GM21529 (cell line): Measurements from ENCODE around the gene CD8B2.
"Not testable (repeated sequence)": the region's sequence is repeated elsewhere in the genome, so short reads cannot be mapped to it uniquely, and the experiment has no call there.

Experiments used
- ATAC-seq: cut with Tn5 transposase; IDR thresholded peaks from one replicate; pipeline ENCODE4 v1.9.1; 2021; ENCODE audit not compliant: unreplicated experiment

The CD8B2 gene

GRCh38 chr2:106511476-106511901 lies 24.3 kb downstream of the CD8B2 start:
- not testable (repeated sequence) for ATAC-seq

- ATAC-seq = not testable (repeated sequence)
Measured at GRCh38 chr2:106511934-106512333, 24.8 kb downstream of the CD8B2 start.

- ATAC-seq = not testable (repeated sequence)
Measured at GRCh38 chr2:106513391-106513790, 26.2 kb downstream of the CD8B2 start.

- ATAC-seq = not testable (repeated sequence)
Measured at GRCh38 chr2:106514827-106515226, 27.7 kb downstream of the CD8B2 start.

- ATAC-seq = no peak
Measured at GRCh38 chr2:106516436-106516835, 29.3 kb downstream of the CD8B2 start.

- no peak for ATAC-seq
Measured at GRCh38 chr2:106516864-106517263, 29.7 kb downstream of the CD8B2 start.

DNA sequence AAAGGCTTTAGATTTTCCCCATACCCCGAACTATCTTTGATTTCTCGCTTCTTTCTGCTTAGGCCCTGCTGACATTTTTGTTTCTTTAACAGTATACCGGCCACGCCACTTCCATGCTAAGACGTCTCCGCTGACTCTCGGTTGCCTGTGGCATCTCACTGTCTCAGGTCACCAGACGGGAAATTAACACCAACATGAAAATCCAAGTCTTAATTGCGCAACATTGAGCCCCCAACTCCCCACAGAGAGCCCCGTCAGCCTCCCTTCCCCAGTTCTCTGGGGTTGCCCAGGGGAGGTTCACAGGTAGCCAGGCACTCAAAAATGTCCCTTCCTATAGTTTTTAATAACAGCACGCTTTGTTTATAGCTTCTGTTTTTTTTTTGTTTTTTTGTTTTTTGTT lies 30.2 kb downstream of the CD8B2 start:
- no peak for ATAC-seq

DNA sequence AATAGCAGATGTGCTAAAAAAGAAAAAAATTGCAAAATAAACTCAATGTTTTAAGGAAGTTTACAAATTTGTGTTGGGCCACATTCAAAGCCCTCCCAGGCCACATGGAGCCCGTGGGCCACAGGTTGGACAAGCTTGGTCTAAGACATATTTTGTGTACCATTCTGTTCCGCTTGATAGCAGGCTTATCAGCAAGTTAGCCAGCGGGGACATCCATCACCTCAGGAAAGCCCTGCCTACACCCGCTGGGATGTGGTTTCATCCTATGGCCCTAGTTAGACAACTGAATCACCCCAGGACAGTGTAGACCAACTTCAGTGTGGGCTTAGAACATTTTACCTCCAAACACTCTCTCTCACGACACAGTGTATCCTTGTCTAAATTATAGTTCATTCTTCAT lies 32.6 kb downstream of the CD8B2 start:
- no peak for ATAC-seq

GRCh38 chr2:106521016-106521415 lies 33.9 kb downstream of the CD8B2 start:
- ATAC-seq = no peak

DNA sequence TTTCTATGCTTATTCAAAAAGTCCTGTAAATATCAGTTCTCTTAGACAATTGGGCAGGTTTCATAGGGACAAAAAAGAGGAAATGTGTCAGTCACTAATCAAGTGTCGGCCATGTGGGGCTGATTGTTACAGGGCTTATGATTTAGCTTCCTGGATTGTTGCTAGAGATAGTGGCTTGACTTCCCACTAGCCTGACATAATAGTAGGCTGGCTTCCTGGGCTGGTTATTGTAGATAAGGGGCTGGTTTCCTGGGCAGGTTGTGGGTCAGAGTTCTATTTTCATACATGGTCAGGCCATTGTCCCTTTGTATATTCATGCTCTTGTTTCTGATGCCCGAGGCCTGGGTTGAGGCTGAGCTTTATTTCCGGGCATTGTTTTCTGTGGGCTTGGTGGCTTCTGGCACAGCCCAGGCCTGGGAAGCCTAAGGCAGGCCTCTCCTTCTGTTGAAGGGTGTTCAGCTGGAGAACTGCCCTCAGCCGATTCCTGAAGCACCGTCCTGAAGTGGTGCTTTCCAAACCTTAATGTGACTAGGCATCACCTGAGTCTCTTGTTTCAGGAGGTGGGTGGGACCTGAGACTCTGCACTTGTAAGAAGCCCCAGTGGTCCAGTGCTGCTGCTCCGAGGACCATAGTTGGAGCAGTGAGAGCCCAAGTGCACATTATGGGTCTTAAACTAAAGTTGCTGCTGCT lies 37.0 kb downstream of the CD8B2 start:
- no peak for ATAC-seq

DNA sequence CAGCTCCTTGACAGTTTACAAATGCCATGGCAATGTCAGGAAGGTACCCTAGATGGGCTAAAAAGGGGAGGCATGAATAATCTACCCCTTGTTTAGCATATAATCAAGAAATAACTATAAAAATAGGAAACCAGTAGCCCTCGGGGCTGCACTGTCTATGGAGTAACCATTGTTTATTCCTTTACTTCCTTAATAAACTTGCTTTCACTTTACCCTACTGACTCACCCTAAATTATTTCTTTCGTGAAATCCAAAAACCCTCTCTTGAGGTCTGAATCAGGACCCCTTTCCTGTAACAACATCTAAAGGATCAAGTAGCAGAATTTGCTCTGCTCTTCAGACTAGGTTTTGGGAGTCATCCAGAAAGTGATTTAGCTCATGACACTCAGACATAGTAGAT lies 43.7 kb downstream of the CD8B2 start:
- ATAC-seq = no peak

GRCh38 chr2:106531676-106532214 lies 44.6 kb downstream of the CD8B2 start:
- no peak for ATAC-seq

DNA sequence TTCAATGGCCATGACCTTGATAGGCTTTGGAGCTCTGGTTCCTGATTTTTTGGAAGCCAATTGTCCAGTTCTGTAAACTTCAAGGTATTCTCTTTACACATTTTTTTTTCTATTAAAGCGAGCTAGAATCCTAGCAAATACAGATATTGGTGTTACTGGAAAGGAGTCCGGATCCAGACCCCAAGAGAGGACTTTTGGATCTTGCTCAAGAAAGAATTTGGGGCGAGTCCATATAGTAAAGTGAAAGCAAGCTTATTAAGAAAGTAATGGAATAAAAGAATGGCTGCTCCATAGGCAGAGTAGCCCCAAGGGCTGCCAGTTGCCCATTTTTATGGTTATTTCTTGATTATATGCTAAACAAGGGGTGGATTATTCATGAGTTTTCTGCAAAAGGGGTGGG lies 45.1 kb downstream of the CD8B2 start:
- ATAC-seq = no peak

DNA sequence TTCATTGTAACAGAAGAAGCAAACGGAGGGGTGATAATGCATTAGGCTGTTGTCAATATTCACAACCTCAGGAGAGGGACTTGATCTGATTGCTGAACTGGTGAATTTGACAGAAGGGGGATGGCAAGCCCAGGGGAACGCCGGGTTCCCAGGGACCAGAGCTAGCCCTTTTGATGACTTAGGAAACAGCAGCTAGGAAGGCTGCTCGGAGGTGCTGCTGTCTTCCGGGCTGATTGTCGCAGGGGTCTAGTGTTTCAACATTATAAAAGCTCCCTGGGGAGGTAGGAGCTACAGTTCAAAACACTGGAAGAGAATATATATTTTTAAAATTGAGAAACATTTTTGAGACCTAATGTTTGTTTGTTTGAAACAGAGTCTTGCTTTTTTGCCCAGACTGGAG lies 47.3 kb downstream of the CD8B2 start:
- ATAC-seq = no peak

DNA sequence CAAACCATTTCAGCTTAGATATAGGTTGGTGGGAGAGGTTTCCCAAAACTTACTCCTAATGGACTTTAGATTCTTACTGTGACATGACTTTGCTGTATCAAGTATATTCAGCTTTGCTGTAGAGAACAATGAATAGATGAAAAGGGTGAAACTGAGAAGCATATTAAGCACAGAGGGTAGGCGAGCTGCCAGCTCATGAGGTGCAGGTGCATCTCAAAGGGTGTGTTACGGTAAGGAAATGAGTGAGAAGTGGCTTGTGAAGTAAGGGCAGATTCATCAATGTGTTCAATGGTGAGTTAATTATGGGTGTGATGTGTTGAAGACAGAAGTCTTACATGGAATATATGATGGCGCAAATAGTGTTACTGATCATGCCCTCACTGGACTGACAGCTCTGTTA lies 49.3 kb downstream of the CD8B2 start:
- ATAC-seq = no peak

DNA sequence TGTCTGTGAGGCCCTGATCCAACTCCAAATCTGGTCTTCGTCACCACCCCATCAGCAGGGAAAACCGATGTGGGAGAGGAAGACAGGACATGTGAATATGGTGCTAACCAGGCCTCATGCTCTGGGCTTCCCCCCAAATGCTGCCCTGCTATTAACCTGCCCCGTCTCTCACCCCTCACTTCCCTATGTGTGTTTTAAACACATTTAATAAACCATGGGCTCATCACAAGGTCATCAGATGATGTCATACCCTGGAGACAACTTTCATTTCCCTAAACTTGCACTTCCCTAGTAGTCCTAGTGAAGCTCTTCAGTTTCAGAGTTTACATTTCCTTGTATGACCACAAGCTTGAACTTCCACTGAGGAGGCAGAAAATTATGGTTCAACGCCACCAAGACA lies 49.9 kb downstream of the CD8B2 start:
- ATAC-seq = no peak

DNA sequence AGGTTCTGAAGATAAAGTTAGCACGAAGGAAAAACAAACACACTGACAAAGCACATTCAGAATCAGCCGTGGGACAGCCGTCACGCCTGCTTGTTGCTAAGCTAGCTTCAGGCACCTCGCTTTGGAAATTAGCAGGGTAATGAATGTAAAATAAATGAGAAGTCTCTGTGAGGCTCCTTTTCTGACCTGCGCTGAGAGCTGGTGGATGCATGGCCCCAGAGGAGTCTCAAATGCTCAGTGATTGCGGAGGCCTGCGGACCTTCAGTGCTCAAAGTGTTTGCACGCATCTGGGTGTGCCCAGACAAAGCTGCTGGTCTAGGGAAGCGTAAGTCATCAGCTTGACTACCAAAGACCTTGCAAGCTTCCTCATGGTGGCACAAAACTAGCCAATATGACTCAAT lies 50.6 kb downstream of the CD8B2 start:
- no peak for ATAC-seq

DNA sequence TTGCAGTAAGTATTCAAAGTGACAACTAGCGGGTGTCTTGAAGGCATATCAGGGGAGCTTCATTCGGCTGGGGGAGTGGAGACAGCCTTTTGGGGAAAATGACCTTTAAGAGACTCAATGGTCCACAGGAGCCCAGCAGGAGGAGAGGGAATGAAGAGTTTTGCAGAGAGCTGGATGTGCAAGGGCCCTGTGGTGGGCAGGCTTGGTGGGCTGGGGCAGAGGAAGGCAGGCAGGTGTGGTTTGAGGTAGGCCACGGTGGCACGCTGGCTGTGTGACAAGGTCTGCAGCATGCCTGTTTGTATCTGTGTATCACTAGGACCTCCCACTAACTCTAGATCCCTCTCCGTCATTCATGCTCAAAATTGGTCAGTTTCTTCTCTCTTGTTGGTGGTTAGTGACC lies 53.7 kb downstream of the CD8B2 start:
- ATAC-seq = no peak

- ATAC-seq = no peak
Measured at GRCh38 chr2:106541333-106541732, 54.2 kb downstream of the CD8B2 start.

GRCh38 chr2:106542746-106543359 lies 55.7 kb downstream of the CD8B2 start:
- peak; percentile 95 for ATAC-seq

DNA sequence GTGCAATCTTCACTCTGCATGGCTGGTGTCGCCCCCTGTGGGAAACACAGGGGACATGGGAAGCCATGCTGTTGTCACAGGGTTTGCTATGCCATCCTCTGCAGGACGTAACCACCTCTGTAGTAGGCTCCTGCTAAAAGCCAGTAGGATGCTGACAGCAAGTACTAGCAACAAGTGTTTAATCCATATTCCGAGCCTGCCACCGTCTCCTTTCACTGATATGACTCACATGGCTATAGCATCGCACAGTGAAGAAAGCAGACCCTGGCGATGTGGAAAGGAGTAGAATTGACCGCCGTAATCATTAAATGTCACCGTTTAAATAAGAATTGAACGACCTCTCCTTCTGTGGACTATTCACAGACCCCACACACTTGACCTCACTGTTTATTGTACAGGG lies 57.8 kb downstream of the CD8B2 start:
- ATAC-seq = no peak

GRCh38 chr2:106546391-106546990 lies 59.3 kb downstream of the CD8B2 start:
- no peak for ATAC-seq
